GM23248 (cell line): Measurements from ENCODE around the gene TM9SF3.

Experiments used
- EZH2 ChIP-seq: fragments of 200-600 bp; sonication (generic); IDR thresholded peaks from 2 replicates; pipeline ENCODE4 v1.6.1; 2018; ENCODE audit warnings: antibody characterized with exemption, mild to moderate bottlenecking; ENCODE audit not compliant: insufficient read depth, poor library complexity, severe bottlenecking
- EZH2phosphoT487 ChIP-seq: fragments of 200-600 bp; sonication (generic); IDR thresholded peaks from 2 replicates; pipeline ENCODE4 v1.6.1; 2018; ENCODE audit warnings: antibody characterized with exemption, moderate library complexity, mild to moderate bottlenecking, low read depth; ENCODE audit not compliant: insufficient read depth

GRCh38 chr10:96627292-96627691 is 40.5 kb upstream of the TM9SF3 start:
- TF ChIP-seq EZH2 = no peak
- TF ChIP-seq EZH2phosphoT487 = no peak
